OCI-LY3 (cell line): Measurements from ENCODE around the gene KCTD16.

Experiments
- EZH2phosphoT487 ChIP-seq: fragments of 200-600 bp; shearing (Covaris generic); IDR thresholded peaks from 2 replicates; pipeline ENCODE4 v1.6.1; 2018; ENCODE audit warnings: antibody characterized with exemption, mixed run types, low read depth
- TF ChIP-seq, protein P1 (sequence below): fragments of 200-600, 300-600 bp; sonication (generic); IDR thresholded peaks from 2 replicates; pipeline ENCODE4 v1.5.1; 2014; ENCODE audit warnings: antibody characterized with exemption, low read length, low read depth

GRCh38 chr5:144139586-144139985 is 31.1 kb upstream of the KCTD16 start:
- TF ChIP-seq, protein P1, sequence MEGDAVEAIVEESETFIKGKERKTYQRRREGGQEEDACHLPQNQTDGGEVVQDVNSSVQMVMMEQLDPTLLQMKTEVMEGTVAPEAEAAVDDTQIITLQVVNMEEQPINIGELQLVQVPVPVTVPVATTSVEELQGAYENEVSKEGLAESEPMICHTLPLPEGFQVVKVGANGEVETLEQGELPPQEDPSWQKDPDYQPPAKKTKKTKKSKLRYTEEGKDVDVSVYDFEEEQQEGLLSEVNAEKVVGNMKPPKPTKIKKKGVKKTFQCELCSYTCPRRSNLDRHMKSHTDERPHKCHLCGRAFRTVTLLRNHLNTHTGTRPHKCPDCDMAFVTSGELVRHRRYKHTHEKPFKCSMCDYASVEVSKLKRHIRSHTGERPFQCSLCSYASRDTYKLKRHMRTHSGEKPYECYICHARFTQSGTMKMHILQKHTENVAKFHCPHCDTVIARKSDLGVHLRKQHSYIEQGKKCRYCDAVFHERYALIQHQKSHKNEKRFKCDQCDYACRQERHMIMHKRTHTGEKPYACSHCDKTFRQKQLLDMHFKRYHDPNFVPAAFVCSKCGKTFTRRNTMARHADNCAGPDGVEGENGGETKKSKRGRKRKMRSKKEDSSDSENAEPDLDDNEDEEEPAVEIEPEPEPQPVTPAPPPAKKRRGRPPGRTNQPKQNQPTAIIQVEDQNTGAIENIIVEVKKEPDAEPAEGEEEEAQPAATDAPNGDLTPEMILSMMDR = no peak
- no peak for TF ChIP-seq EZH2phosphoT487
